GM10266 (cell line): ENCODE results near the gene RAB39B.

Experiments
- DNase-seq: peaks from one replicate; pipeline ENCODE4 v3.0.0; 2012; ENCODE audit errors: extremely low spot score
- CTCF ChIP-seq: IDR thresholded peaks from 2 replicates; pipeline ENCODE4 v1.5.1; 2012; ENCODE audit warnings: mild to moderate bottlenecking, low read depth; ENCODE audit not compliant: control insufficient read depth, insufficient read depth; ENCODE audit errors: missing control alignments

The RAB39B gene

GRCh38 chrX:155216179-155216939 lies 47.9 kb downstream of the RAB39B start, which contains the start of gene VBP1:
TSS of gene VBP1 (plus strand) at chrX:155216460. CDS start at chrX:155216483, 23 bp downstream.
- peak; percentile 29 for TF ChIP-seq CTCF
- peak; percentile 89 for DNase-seq

DNA sequence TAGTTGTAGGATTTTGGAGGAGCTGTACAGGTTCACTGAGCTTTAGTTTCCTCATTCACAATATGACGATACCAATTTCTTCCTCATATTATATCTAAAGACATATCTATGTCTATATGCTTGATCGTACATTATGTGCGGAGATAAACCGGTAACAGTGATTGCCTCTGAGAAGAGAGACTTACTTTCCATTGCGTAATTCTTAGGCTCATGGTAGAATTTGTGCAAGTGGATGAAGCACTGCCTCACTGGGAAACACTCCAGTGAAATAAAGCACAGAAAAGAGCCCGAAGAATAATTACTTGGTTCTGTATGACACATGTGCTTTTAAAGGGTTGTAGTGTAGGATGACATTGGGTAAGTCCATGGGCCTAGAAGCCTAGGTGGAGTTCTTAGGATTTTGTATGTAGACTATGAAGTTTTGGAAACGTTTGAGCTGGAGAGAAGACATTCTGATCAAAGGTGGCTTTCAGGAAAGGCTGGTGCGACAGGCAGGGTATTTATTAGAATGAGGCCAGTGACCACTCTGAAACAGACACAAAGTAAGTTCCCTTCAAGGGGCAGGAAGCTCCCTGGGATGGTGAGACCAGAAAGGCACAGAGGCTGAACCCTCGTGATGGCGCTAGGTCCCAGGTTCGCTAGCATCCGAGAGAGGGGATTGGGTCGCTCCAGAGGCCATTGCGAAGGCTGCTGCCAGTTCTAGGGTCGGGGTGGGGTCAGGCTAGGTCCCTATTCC lies 48.7 kb downstream of the RAB39B start:
- no peak for DNase-seq
- no peak for TF ChIP-seq CTCF

DNA sequence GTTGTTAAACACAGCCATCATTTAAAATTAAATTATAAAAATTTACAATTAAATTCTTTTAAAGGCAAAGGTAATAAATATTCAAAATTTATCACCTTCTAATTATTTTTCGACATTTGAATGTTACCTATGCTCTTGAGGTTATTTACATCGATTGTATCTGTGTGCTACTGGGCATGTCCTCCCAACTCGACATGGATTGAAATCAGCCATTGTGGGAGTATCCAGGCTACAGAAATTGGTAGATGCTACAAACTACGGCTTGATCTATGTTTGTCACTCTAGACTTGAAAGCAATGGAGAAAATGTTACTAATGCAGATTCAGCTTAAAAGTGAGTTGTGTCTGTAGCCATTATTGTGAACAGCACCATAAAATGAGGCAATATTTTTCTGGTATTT lies 50.6 kb downstream of the RAB39B start:
- no peak for DNase-seq
- TF ChIP-seq CTCF, result no peak

DNA sequence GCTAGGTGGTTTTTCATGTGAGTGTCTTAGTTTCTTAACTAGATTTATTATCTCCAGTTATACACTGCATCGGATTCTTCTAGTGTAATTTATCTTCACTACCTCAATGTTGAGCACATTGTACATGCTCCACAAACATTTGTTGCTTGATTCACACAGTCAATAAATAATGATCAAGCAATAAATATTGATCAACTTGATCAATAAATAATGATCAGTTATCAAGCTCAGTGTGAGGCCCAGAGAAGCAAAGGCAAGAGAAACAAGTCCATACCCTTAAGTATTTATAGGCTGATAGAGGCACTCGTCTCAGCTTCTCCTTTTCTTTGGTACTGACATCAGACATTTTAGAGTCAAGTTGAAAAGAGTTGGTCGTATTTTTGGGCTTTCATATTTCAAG lies 53.1 kb downstream of the RAB39B start:
- TF ChIP-seq CTCF, result no peak
- DNase-seq, result no peak
